ENCODE measurements around the gene ARHGAP26. TPM values are rescaled to one million over a fixed set of nuclear protein-coding genes. Genes with fewer than 3 reads are reported as not detected.

Gene ARHGAP26
- total RNA-seq, 1 donor from 2014 or later, result 34.9 TPM

- intact Hi-C loops (cut with micrococcal nuclease), result loop anchor here (10.0 kb wide), 1 partner anchor 379 kb away; the partner anchor contains the start of gene NR3C1
- DNase-seq (no peak), ATAC-seq (no peak)
These were observed 255.8 kb downstream of the ARHGAP26 start for GRCh38 chr5:143025971-143026370.

DNA sequence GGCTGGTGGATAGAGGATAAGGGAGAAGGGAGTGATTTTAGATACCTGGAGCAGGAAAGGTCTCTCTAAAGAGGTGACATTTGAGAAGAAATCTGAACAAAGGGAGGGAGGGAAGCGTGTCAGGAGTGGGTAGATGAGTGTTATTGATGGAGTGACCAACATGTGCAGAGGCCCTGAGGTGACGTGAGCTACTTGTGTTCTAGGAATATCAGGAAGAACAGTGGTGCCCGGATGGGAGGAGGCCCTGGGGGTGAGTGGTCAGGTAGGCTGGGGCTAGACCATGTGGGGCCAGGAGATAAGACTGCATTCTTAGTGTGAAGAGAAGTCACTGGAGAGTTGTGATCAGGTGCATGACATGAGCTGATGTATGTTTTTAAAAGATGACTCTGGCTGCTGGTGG is 256.2 kb downstream of the ARHGAP26 start:
- no peak for ATAC-seq
- no peak for DNase-seq
- intact Hi-C loops (cut with micrococcal nuclease), result loop anchor here (10.0 kb wide), 1 partner anchor 378 kb away; the partner anchor contains the start of gene NR3C1

GRCh38 chr5:143029293-143029692 is 259.1 kb downstream of the ARHGAP26 start:
- DNase-seq (no peak), ATAC-seq (no peak)
- intact Hi-C loops (cut with micrococcal nuclease), result loop anchor here (10.0 kb wide), 1 partner anchor 376 kb away; the partner anchor contains the start of gene NR3C1

- intact Hi-C loops (cut with micrococcal nuclease), result no loop called here
- ATAC-seq (no peak), DNase-seq (no peak)
These were observed 260.2 kb downstream of the ARHGAP26 start for GRCh38 chr5:143030349-143030748.

- intact Hi-C loops (cut with micrococcal nuclease), result no loop called here
- DNase-seq, result no peak
- no peak for ATAC-seq
These were observed 261.8 kb downstream of the ARHGAP26 start for GRCh38 chr5:143031781-143032580.

- ATAC-seq, result no peak
- no peak for DNase-seq
- intact Hi-C loops (cut with micrococcal nuclease), result no loop called here
These were observed 262.3 kb downstream of the ARHGAP26 start for GRCh38 chr5:143032581-143032836.

GRCh38 chr5:143033535-143034250 is 263.5 kb downstream of the ARHGAP26 start:
- ATAC-seq, result no peak
- no peak for DNase-seq
- intact Hi-C loops (cut with micrococcal nuclease), result no loop called here

DNA sequence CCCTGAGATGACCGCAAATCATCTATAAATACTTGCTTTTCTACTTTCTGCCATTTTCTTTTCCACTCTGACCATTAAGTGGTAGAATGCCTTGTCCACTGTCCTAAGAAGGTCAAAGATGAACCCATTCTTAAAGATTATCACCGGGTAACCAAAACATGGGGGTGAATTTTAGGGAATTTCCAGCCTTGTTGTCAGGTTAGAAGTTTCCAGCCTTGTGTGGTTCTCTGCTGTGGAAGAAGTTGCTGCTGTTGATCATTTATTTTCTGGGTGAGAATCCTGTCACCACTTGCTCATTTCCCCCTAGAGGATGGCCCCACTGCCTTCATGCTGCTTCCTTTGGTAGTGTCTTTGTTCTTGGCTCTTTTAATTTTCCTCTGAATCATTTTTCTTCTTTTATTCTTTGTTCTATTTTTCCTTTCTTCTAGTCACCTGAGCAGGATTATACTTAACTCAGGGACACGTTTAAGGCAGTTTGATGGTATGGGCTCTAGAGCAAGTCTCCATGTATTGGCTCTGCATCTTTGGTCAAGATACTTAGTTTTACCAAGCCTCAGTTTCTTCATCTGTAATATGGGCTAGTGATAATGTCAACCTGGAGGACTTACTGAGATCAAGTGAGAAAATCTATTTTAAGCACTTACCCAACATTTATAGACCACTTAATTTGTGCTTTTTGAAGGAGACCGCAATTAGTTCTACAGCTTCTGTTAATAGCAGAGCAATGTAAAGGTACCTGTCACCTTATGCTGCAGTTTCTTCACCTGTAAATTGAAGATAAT is 266.2 kb downstream of the ARHGAP26 start:
- DNase-seq (no peak), ATAC-seq (no peak)
- intact Hi-C loops (cut with micrococcal nuclease), result no loop called here

DNA sequence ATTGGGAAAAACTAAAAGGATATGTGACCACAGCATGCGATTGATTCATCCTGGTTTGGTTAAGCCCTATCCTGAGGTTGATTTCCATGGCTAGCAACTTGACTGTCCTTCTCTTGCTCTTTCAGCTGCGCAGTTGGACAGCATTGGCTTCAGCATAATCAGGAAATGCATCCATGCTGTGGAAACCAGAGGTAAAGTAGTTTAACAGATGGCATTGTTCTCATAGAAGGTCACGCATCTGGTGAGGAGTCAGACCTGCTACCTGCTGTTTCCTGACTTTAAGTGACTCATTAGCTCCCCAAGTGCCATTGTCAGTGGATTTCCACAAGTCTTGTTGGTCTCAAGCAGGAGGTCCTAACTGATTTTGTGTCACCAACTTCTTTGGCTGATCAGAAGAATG is 266.9 kb downstream of the ARHGAP26 start:
- ATAC-seq (peak; percentile 32), DNase-seq (no peak)
- intact Hi-C loops (cut with micrococcal nuclease), result no loop called here

DNA sequence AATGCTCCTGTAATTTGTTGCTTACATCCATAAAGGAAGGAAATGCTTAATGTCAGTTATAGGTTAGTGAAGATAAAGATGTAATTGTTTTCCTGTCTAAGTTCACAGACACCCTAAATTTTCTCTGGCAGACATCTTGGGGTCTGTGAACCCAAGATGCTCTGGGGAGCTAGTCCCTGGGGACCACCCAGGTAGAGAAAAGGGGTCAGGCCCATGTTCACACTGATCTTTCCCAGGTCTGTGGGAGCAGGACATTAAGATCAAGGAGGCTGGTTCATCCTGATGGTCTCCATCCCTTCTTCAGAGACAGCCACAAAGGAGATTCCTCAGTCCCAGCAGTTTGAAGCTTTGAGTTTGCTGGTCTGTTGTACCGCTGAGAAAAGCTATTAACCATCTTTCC is 267.5 kb downstream of the ARHGAP26 start:
- DNase-seq (no peak), ATAC-seq (no peak)
- intact Hi-C loops (cut with micrococcal nuclease), result no loop called here

- ATAC-seq (no peak), DNase-seq (no peak)
- intact Hi-C loops (cut with micrococcal nuclease), result no loop called here
These were observed 270.4 kb downstream of the ARHGAP26 start for GRCh38 chr5:143040622-143041021.

GRCh38 chr5:143041461-143041860 is 271.3 kb downstream of the ARHGAP26 start:
- ATAC-seq, result peak; percentile 18
- no peak for DNase-seq
- intact Hi-C loops (cut with micrococcal nuclease), result no loop called here

GRCh38 chr5:143041972-143042770 is 272.0 kb downstream of the ARHGAP26 start:
- intact Hi-C loops (cut with micrococcal nuclease), result no loop called here
- DNase-seq (no peak), ATAC-seq (peak; percentile 83)

DNA sequence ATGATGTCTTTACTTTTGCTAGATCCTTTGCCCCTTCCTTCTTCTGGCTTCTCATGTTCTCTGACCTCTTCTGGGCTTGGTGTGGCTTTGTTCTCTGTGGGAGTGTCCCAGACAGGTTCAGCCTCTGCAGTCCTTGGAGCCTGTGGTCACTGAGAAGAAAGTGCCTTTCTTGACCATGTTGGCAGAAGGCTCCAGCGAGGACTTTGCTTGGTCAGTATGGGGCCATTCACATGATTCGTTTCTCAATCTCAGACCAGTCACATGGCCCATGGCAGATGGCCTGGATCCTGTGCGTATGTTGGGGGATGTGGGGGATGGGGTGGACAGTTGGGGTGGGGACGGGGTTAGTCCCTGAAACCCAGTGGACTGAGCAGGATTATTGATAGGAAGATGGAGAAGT is 274.1 kb downstream of the ARHGAP26 start:
- intact Hi-C loops (cut with micrococcal nuclease), result no loop called here
- ATAC-seq (no peak), DNase-seq (no peak)

DNA sequence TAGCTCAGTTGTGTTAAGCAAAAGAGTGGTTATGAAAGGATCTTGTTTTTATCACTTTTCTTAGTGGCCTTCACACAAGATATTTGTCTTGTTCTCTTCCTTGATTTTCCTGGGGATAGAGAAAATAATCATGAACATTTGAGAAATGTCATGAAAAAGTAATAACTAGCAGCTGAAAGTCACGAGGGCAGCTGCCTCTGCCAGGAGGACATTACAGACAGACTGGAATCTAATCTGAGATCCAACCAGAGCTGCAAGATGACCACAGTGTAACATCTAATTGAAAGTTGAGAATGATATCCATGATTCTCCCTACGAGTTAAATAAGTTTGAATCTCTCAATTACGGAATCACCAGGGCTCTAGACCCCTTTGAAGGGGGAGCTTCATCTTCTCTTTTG is 274.9 kb downstream of the ARHGAP26 start:
- ATAC-seq, result no peak
- no peak for DNase-seq
- intact Hi-C loops (cut with micrococcal nuclease), result no loop called here

GRCh38 chr5:143046314-143046713 is 276.1 kb downstream of the ARHGAP26 start:
- intact Hi-C loops (cut with micrococcal nuclease), result no loop called here
- ATAC-seq, result no peak
- DNase-seq, result no peak

DNA sequence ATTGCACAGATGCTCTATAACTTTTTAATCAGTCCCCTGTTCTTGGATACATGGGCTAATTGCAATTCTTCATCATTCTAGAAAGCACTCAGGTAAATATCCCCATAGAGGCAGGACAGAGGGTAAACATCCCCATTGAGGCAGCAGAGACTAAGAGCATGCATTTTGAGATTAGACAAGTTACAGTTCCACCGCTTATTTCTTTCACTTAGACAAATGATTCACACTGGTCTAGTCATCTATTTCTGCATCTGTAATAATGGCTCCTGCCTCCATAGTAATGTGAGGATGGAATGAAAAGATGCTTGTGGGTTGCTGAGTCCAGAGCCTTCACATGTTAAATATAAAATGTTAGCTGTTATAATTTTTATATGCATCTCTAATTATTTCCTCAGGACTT is 276.9 kb downstream of the ARHGAP26 start:
- intact Hi-C loops (cut with micrococcal nuclease), result no loop called here
- ATAC-seq (no peak), DNase-seq (no peak)

- DNase-seq (no peak), ATAC-seq (no peak)
- intact Hi-C loops (cut with micrococcal nuclease), result no loop called here
These were observed 280.0 kb downstream of the ARHGAP26 start for GRCh38 chr5:143050183-143050582.

All from left ventricle myocardium superior (tissue), 1 donor.